Activated CD4-positive, alpha-beta T cell treated with anti-CD3 and anti-CD28 coated beads, Interleukin-2, amount 50 U/mL, for 4 hours (primary cell): ENCODE data around the gene PRKCE.
A peak's percentile ranks its signal among the peaks of the same experiment; 100 is the strongest.

ENCODE experiments used
- DNase-seq, 2 experiments: peaks; one replicate each; pipeline ENCODE4 v3.0.0-alpha.2; 2020

The PRKCE gene

GRCh38 chr2:45651415-45652089 lies at the start of gene PRKCE:
Gene PRKCE, plus strand, starts transcription at chr2:45651675.
- peak; percentile 48 to 52 for DNase-seq

GRCh38 chr2:45602624-45603023 lies 48.9 kb upstream of the PRKCE start:
- DNase-seq: no peak

- no peak for DNase-seq
Observed at GRCh38 chr2:45605116-45605515, 46.4 kb upstream of the PRKCE start.

GRCh38 chr2:45606796-45607195 lies 44.7 kb upstream of the PRKCE start:
- DNase-seq: no peak

GRCh38 chr2:45607701-45608100 lies 43.8 kb upstream of the PRKCE start:
- no peak for DNase-seq

- DNase-seq: peak; percentile 19 to 28
Observed at GRCh38 chr2:45610281-45611019, 41.0 kb upstream of the PRKCE start.

- DNase-seq: peak; percentile 74 to 79
Observed at GRCh38 chr2:45611020-45611859, 40.2 kb upstream of the PRKCE start, which contains the start of gene SRBD1. Gene SRBD1, minus strand, starts transcription at chr2:45611267. Its CDS starts 5,826 bp downstream, at chr2:45605441.

GRCh38 chr2:45612285-45612684 lies 39.2 kb upstream of the PRKCE start:
- DNase-seq: no peak

GRCh38 chr2:45612731-45613130 lies 38.7 kb upstream of the PRKCE start:
- no peak for DNase-seq

- DNase-seq: no peak
Observed at GRCh38 chr2:45614330-45614729, 37.1 kb upstream of the PRKCE start.

- no peak for DNase-seq
Observed at GRCh38 chr2:45614871-45615415, 36.5 kb upstream of the PRKCE start.

- DNase-seq: no peak
Observed at GRCh38 chr2:45616658-45617411, 34.6 kb upstream of the PRKCE start.

- no peak for DNase-seq
Observed at GRCh38 chr2:45617496-45617895, 34.0 kb upstream of the PRKCE start.

GRCh38 chr2:45622336-45623075 lies 29.0 kb upstream of the PRKCE start:
- DNase-seq: no peak

- DNase-seq: no peak
Observed at GRCh38 chr2:45623098-45623497, 28.4 kb upstream of the PRKCE start.

GRCh38 chr2:45625824-45626223 lies 25.7 kb upstream of the PRKCE start:
- DNase-seq: no peak

GRCh38 chr2:45626387-45627221 lies 24.9 kb upstream of the PRKCE start:
- no peak for DNase-seq

- DNase-seq: no peak
Observed at GRCh38 chr2:45627911-45628310, 23.6 kb upstream of the PRKCE start.

- no peak for DNase-seq
Observed at GRCh38 chr2:45629971-45630370, 21.5 kb upstream of the PRKCE start.

- DNase-seq: no peak
Observed at GRCh38 chr2:45631319-45631718, 20.2 kb upstream of the PRKCE start.

GRCh38 chr2:45631955-45632354 lies 19.5 kb upstream of the PRKCE start:
- no peak for DNase-seq
